HG02884 (cell line): ENCODE data around the gene SPIC.

Experiments used
- ATAC-seq: cut with Tn5 transposase; IDR thresholded peaks from one replicate; pipeline ENCODE4 v1.9.1; 2021; ENCODE audit warnings: mild to moderate bottlenecking, moderate library complexity; ENCODE audit not compliant: unreplicated experiment

The SPIC gene

GRCh38 chr12:101527682-101528081, 52.5 kb downstream of the SPIC start:
- ATAC-seq = no peak

GRCh38 chr12:101536069-101536674, 61.0 kb downstream of the SPIC start:
- ATAC-seq = no peak
